HG03520 (cell line): ENCODE data around the gene ACSM2A.
"Not testable (repeated sequence)": the region's sequence is repeated elsewhere in the genome, so short reads cannot be mapped to it uniquely, and the experiment has no call there.

Experiments
- ATAC-seq: cut with Tn5 transposase; IDR thresholded peaks from one replicate; pipeline ENCODE4 v1.9.1; 2021; ENCODE audit warnings: mild to moderate bottlenecking, moderate library complexity; ENCODE audit not compliant: unreplicated experiment

The ACSM2A gene

DNA sequence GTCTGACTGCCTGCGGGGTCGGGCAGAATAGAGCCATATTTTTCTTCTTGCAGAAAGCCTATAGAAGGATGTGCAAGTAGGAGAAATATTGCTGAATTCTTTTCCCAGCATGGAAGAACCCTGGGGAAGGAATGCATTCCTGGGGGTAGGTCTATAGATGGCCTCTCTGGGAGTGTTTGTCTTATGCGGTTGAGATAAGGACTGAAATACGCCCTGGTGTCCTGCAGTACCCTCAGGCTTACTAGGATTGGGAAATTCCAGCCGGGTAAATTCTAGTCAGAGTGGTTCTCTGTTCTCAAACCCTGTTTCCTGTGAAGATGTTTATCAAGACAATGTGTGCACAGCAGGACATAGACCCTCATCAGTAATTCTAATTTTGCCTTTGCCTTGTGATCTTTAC, 2.3 kb downstream of the ACSM2A start:
- not testable (repeated sequence) for ATAC-seq

DNA sequence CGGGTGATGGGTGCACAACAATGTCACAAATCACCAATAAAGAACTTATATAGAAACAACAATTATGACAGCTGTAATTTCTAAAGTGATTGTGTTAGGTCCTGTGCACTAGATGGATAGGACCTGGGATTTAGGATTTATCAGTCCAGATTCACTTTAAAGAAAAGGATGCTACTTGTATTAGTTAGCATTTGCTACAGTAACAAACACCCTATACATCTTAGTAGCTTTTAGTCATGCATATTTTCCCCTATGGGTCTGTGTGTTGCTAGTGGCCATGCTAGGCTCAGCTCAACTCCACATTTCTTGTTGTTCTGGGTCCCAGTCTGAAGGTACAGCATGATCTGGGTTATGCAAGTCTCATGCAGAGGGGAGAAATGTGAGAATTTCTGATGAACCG, 7.9 kb downstream of the ACSM2A start:
- ATAC-seq, result not testable (repeated sequence)

DNA sequence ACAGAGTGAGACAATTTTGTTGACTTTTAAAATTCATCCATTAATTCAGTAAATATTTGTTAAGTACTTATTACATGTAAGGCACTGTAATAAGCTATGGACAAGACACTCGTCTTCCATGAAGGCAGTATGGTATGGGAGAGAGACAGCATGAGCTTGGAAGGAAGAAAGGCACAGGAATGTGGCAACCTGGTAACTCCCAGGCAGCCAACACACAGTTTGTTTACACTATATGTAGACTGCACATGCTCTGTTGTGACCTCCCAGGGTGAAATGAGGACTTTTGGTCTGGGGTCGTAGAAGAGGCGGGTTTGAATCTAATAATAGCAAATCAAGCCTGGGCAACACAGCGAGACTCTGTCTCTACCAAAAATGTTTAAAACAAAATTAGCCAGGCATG, 9.0 kb downstream of the ACSM2A start:
- ATAC-seq, result not testable (repeated sequence)

DNA sequence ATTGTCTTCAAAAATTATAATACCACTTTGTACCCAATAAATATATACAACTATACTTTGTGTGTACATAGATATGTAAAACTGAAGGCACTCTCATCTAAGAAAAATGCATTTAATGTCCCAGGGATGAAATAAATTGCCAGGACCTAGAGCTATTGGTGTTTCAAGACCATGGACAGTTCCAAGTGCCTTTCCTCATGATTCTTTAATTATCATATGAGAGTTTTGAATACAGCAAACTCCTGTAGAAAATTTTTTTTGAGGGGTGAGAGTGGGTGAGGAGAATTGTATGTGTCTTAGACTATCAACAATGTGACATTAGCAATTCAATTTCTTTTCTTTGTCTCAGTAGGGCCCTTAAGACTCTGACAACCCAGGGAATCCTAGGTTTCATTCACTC, 17.6 kb downstream of the ACSM2A start:
- ATAC-seq, result not testable (repeated sequence)

DNA sequence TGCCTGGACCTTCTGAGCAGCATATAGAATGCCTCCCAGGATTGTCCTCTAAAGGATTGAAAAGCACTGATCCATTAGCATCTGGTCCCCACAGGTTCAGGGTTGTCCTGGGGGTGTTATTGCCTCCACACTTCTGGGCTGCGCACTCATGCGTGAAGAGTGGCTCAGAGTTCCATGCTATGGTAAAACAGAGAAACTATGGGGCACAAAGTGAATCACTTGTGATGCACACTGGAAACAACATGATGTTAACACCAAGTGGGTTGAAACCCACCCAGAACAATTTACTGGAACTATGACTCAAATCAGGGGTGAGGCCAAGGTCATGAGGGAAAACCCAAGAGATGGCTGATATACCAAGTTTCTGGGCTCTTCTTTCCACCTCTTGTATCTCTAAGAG, 18.6 kb downstream of the ACSM2A start:
- ATAC-seq, result not testable (repeated sequence)

DNA sequence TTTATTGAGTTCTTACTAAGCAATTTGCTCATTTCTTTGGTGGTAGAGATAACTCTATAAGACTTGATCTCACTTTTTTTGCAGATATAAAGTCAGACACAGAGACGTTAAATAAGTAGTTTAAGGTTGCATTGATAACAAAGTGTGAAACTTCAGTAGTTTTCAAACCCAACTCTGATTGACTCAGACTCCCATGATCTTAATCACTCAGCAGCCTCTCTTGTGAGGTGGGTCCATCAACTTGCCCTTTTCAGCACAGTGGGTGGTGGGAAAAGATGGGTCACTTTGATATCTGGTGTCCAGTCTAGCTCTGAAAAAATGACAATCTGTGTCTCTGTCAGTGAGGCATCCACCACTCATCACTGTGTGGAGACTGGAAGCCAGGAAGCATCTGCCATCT, 19.4 kb downstream of the ACSM2A start:
- not testable (repeated sequence) for ATAC-seq

DNA sequence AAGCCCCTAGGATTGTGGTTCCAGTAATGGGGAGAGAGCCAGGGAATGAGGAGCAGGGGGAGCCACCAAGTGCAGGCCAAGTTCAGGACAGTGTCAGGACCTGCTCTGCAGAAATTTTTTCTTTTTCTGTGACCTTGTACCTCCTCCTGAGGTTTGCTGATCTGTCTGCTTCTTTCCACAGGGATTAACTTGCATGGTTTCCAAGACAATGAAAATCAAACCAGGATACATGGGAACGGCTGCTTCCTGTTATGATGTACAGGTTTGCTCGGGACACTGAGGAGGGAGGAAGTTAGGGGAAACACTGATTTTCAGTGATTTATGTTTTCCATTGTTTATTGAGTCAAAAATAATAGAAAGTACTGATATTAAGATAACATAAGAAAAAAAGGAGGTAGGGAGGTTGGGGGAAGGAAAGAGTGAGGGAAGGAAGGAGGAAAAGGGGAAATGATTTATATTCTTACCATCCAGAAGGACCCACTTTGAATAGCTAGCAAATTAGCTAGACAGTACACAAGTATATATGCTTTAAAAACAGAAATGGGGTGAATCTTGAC, 25.9 kb downstream of the ACSM2A start:
- not testable (repeated sequence) for ATAC-seq

DNA sequence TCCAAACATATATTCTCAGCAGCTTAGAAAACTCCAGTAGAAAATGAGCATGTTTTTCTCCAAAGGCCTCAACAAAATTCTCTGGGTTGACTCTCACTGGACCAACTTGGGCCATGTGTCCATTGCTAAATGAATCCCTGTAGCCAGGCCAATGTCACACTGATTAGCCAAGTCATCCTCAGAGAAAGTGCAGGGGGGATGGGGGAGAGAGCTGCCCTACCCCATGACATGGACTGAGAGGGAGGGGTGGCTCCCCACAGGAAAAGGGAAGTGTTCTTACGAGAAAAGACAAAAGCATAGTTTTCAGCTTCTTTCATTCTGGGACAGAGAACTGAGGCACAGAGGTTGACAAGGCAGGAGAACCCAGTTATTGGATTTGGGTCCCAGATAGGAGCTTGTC, 32.7 kb downstream of the ACSM2A start:
- ATAC-seq, result not testable (repeated sequence)

DNA sequence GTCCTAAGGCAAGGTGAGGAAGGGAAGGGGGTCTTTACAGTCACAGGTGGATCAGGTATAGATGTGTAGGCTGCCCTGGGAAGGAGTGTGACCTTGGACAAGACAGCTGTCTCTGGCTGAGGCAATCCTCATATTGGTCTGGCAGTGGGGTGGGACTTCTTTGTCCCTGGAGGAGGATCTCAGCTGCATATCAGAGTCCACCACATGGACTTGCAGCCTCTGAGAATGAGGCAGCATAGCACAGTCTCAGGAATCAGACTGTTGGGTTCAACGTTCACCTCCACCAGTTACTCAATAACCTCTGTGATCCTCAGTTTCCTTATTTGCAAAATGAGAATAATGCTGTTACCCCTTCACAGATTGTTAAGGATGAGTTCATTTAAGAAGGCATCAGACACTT, 33.4 kb downstream of the ACSM2A start:
- no peak for ATAC-seq

DNA sequence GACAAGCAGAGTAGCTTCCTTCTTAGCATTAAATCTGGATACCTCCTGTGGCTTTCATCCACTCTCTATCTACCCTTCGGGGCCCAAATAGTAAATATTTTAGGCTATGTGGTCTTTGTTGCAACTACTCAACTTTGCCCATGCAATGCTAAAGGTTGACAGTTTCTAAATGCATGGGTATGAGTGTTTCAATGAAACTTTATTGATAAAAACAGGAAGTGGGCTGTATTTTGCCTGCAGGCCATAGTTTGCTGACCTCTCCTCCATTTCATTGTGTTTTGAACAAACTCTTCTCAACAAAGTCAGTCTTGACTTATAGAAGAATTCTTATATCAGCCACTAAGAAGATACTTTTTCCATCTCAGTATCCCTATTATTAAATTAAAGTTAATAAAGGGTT, 34.1 kb downstream of the ACSM2A start:
- no peak for ATAC-seq

DNA sequence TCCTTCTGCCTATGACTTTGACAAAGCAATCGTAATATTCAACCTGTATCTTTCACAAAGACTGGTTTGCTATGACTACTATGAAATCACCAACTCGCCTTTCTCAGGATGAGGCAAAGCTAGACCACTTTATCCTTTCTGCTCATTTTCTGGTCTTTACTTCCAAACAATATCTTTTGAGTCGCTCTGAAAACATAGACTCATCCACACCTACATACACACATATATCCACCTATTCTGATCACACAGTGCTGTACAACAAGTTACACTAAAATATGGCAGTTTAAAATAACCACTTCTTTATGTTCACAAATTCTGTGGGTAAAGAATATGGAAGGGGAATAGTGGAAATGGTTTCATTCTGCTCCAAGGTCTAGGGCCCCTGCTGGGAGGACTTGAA, 39.7 kb downstream of the ACSM2A start:
- ATAC-seq, result not testable (repeated sequence)

DNA sequence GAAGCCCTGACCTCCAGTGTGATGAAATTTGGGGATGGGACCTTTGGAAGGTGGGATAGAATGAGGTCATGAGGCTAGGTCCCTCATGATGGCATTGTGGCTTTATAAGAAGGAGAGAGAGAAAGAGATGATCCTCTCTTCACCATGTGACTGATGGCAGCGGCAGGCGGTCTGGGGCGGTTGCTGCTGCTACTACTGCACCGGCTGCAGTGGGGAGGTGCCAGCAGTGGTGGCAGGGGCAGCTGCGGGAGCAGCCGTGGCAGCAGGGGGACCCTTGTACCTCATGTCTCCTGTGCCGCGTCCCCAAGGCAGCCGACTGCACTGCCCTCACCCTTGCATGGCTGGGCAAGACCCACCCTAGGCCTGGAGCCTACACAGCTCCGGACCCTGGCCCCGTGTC, 40.1 kb downstream of the ACSM2A start:
- ATAC-seq, result not testable (repeated sequence)

DNA sequence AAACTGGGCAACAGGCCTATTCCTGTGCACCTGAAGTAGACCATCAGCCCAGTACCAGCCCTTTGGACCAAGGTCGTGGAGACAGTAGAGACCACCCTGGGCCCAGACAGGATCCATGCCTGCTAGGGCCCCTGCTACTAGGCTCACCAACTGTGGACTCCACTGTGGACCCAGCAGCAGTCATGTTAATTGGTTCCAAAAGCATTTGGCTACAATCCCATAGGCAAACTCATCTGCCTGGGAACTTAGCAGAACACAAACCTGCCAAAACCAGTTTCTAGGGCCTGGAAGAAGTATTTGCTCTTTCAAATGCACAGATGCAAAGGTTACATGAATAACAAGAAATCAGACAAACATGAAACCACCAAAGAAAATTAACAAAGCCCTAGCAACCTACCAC, 53.1 kb downstream of the ACSM2A start:
- no peak for ATAC-seq

DNA sequence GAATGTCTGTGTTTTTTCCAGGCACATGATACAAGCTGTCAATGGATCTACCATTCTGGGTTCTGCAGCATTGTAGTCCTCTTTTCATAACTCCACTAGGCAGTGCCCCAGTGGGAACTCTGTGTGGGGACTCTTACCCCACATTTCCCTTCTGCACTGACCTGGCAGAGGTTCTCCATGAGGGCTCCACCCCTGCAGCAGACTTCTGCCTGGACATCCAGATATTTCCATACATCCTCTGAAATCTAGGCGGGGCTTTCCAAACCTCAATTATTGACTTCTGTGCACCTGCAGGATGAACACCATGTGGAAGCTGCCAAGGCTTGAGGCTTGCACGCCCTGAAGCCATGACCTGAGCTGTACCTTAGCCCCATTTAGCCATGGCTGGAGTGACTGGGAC, 56.0 kb downstream of the ACSM2A start:
- no peak for ATAC-seq

DNA sequence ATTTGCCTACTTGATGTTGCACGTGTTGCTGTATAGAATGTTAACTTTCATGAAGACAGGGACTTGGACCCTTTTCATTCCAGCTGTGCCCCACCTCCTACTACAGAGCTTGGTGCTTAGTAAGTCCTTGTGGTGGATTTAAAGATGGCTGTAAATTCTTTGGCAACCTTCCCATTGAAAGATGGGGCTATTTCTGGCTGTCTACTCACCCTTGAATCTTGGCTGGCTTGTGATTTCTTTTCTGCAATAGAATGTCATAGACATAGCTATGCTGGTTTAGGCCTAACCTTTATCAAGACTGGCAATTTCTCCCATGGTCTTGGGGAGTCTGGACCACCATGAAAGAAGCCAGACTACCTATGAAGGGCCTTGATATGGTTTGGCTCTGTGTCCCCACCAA, 59.0 kb downstream of the ACSM2A start:
- ATAC-seq, result no peak

DNA sequence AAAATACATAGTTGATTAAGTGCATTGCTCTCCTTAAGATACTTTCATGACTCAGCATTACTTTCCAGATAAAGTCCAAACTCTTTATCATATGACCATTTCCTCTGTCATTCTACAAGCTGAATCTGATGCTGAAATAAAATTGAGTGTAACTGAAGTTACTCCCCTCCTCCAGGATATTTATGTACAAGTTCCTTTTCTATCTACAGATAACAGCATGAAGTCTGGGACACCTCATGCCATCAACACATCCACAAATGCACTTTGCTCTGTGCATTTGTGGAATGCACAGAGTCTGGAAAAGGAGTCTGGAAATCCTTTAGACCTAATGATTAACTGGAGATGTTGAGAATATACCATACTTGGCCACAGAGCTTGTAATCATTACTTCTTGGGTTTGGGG, 64.4 kb downstream of the ACSM2A start:
- ATAC-seq, result no peak

DNA sequence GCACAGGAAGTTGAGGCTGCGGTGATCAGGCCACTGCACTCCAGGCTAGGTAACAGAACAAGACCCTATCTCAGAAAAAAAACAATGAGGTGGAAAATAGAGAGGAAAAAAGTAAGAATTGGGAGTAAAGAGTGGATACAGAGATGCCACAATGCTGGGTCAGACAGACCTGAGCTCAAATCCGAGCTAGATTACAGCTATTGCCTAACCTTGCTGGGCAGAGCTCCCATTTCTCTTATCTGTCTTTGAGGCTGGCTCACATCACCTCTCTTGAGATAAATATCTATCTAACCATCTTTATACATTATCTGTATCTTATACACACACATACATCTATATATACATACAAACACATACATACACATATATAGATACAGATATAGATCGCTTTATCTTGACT, 65.8 kb downstream of the ACSM2A start:
- ATAC-seq, result no peak

DNA sequence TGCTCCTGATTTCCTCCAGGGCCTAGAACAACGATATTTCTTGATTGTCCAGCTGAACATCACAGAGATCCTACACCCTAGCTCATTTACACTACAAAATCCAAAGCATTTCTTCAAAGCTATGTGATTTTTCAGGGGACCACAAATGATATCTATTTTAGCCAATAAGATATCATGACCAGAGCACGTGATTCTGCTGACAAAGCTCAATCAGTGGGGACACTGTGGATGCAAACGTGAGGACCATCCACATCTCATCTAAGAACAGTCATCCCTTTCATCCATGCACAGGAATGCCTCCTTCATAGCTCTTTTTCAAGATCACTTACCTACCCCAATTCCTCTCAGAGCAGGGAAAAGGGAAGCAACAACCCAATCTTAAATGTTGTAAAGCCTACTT, 67.9 kb downstream of the ACSM2A start:
- ATAC-seq, result no peak

DNA sequence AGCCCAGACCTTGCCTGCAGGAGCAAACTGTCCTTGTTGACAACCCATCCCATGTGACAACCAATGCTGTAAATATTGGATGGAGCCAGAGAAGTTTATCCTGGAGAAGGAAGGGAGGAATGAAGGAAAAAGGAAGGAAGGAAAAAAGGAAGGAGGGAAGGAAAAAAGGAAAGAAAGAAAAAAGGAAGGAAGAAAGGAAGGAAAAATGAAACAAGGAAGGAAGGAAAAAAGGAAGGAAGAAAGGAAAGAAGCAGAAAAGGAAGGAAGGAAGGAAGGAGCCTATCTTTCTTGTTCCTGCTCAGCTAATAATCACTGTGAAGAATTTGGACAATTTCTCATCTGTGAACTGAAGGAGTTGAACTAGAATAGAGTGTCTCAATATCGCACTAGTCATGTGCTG, 68.8 kb downstream of the ACSM2A start:
- ATAC-seq, result no peak

DNA sequence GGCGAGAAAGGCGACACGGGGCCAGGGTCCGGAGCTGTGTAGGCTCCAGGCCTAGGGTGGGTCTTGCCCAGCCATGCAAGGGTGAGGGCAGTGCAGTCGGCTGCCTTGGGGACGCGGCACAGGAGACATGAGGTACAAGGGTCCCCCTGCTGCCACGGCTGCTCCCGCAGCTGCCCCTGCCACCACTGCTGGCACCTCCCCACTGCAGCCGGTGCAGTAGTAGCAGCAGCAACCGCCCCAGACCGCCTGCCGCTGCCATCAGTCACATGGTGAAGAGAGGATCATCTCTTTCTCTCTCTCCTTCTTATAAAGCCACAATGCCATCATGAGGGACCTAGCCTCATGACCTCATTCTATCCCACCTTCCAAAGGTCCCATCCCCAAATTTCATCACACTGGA, 80.5 kb downstream of the ACSM2A start:
- ATAC-seq, result not testable (repeated sequence)

DNA sequence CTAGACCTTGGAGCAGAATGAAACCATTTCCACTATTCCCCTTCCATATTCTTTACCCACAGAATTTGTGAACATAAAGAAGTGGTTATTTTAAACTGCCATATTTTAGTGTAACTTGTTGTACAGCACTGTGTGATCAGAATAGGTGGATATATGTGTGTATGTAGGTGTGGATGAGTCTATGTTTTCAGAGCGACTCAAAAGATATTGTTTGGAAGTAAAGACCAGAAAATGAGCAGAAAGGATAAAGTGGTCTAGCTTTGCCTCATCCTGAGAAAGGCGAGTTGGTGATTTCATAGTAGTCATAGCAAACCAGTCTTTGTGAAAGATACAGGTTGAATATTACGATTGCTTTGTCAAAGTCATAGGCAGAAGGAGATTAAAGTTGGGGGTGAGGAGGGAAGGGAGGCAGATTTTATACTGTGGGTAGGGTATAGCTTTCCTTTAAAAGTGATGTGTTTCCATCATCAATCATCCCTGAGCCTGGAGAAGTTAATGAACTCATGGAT, 81.0 kb downstream of the ACSM2A start:
- ATAC-seq, result not testable (repeated sequence)

DNA sequence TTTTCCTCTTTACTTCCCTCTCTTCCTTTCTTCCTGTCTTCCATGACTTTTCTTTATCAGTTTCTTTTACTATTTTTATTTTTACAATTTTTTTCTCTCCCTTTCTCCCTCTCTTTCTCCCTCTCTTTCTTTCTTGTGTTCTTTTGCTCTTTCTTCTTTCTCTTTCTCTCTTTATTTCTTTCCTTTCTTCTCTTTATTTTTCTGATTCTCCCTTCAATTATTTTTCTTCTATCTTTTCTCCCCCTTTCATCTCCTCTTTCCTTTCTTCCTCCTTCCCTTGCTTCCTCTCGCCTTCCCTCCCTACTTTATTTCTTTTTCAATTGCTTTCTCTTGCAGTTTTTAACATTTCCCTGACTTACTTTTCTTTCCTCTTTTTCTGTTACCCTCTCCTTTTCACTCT, 85.3 kb downstream of the ACSM2A start:
- ATAC-seq, result not testable (repeated sequence)
